ENCODE measurements around the gene PHACTR3. TPM values are rescaled to one million over a fixed set of nuclear protein-coding genes. Genes with fewer than 3 reads are reported as not detected.

Gene PHACTR3
- total RNA-seq, 1 donor from 2014 or later, result 0.06 TPM

DNA sequence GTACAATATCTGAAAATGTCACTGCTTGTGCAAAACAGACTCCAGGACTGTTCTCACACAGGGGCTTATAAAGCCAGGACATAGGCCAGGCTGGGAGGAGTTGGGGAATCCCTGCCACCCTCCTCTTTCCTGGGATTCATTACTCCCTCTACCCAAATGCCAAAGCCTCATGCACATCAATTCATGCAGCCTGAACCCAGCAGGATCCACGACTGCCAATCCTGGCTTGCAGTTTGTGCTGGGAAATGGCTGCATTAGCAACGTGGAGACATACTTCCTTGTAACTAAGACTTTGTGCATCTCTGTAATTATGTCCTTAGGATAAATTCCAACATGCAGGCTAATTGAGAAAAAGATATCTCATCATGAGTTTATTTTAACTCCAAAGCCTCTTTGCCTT lies 185.3 kb downstream of the PHACTR3 start:
- TF ChIP-seq, protein P1, sequence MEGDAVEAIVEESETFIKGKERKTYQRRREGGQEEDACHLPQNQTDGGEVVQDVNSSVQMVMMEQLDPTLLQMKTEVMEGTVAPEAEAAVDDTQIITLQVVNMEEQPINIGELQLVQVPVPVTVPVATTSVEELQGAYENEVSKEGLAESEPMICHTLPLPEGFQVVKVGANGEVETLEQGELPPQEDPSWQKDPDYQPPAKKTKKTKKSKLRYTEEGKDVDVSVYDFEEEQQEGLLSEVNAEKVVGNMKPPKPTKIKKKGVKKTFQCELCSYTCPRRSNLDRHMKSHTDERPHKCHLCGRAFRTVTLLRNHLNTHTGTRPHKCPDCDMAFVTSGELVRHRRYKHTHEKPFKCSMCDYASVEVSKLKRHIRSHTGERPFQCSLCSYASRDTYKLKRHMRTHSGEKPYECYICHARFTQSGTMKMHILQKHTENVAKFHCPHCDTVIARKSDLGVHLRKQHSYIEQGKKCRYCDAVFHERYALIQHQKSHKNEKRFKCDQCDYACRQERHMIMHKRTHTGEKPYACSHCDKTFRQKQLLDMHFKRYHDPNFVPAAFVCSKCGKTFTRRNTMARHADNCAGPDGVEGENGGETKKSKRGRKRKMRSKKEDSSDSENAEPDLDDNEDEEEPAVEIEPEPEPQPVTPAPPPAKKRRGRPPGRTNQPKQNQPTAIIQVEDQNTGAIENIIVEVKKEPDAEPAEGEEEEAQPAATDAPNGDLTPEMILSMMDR (conservative IDR thresholded peaks at IDR 0.05; ENCODE audit: low read depth, low read length), result no peak
- DNase-seq (ENCODE audit: low read depth), result no peak
- no peak overlapping the region for H3K4me3 ChIP-seq (ENCODE audit: low read depth, low read length)

DNA sequence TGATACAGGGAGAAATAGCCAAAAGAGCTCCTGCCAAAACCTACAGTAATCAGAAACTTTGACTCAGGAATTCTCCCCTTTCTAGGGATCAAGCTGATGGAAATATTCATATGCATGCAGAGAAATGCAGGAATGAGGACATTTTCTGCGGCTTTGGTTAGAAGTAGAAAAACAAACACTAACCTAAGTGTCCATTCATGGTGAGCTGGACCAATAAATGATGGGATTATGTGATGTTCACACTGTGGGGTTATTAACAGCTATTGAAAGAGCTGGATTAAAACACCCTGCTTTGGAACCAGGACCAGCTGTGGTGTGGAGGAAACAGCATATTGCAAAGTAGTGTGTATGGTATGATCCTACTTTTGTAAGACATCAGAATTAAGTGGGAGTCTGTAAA lies 186.0 kb downstream of the PHACTR3 start:
- TF ChIP-seq, protein P1 (conservative IDR thresholded peaks at IDR 0.05; ENCODE audit: low read depth, low read length), result no peak
- no peak overlapping the region for H3K4me3 ChIP-seq (ENCODE audit: low read depth, low read length)
- no peak for DNase-seq (ENCODE audit: low read depth)

DNA sequence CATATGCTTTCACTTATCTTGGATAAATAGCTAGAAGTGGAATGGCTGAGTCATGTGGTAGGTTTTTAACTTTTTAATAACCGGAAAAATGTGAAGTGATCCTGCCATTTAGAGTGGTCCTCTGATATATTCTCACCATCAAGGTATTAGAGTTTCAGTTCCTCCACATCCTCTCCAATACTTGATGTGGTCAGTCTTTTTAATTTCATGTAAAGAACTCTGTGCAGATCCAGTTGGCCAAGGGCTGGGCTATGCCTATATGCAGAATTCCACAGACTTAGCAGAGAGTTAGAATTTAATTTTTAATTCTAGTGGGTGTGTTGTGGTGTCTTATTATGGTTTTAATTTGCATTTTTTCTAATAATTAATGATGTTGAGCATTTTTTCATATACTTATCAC lies 188.0 kb downstream of the PHACTR3 start:
- no peak for DNase-seq (ENCODE audit: low read depth)
- TF ChIP-seq, protein P1 (conservative IDR thresholded peaks at IDR 0.05; ENCODE audit: low read depth, low read length), result no peak
- no peak overlapping the region for H3K4me3 ChIP-seq (ENCODE audit: low read depth, low read length)

DNA sequence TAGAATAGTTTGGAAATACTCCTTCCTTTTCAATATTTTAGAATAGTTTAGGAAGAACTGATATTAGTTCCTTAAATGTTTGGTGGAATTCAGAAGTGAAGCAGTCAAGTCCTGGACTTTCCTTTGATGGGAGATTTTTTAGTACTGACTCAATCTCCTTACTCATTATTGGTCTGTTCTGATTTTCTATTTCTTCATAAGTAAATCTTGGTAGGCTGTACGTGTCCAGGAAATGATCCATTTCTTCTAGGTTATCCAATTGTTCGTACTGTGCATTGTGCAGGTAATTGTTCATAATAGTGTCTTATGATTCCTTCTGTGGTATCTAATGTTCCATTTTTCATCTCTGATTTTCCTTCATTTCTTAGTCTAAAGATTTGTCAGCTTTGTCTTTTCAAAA lies 190.2 kb downstream of the PHACTR3 start:
- DNase-seq (ENCODE audit: low read depth), result no peak
- TF ChIP-seq, protein P1 (conservative IDR thresholded peaks at IDR 0.05; ENCODE audit: low read depth, low read length), result no peak
- no peak overlapping the region for H3K4me3 ChIP-seq (ENCODE audit: low read depth, low read length)

DNA sequence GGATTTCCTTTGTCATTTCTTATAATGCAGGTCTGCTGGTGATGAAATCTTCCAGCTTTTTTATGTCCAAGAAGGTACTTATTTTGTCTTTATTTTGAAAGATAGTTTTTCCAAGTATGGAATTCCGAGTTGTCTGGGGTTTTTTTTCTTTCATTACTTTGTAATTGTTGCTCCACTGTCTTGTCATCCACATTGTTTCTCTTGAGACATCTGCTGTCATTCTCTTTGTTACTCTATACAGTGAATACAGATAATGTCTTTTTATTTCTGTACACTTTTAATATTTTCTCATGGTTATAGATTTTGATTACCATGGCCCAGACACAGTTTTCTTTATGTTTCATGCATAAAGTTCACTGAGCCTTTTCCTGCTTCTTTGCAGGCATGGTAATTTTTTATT lies 196.0 kb downstream of the PHACTR3 start:
- H3K4me3 ChIP-seq (ENCODE audit: low read depth, low read length), result no peak overlapping the region
- TF ChIP-seq, protein P1 (conservative IDR thresholded peaks at IDR 0.05; ENCODE audit: low read depth, low read length), result no peak

DNA sequence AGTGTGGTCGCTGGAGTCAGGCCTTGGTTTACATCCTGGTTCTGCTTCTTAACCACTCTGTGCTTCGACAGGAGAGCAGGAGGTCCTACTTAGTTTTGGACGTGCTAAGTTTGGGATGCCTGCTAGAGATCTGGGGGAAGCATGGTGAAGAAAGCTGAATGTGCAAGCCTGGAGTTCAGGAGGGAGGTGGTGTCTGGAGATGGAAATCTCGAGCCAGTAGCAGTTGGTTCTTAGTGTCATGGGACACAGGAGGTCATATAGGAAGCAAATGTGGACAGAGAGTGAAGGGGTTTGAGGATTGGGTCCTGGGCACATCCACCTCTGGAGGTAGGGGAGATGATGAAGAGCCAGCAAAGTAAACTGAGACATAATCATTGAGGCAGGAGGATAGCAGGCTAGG lies 197.7 kb downstream of the PHACTR3 start:
- TF ChIP-seq, protein P1 (conservative IDR thresholded peaks at IDR 0.05; ENCODE audit: low read depth, low read length), result no peak
- no peak overlapping the region for H3K4me3 ChIP-seq (ENCODE audit: low read depth, low read length)
- no peak for DNase-seq (ENCODE audit: low read depth)

More for the DNA sequence above, 196.0 kb downstream of the PHACTR3 start:
- no peak for DNase-seq (ENCODE audit: low read depth)

DNA sequence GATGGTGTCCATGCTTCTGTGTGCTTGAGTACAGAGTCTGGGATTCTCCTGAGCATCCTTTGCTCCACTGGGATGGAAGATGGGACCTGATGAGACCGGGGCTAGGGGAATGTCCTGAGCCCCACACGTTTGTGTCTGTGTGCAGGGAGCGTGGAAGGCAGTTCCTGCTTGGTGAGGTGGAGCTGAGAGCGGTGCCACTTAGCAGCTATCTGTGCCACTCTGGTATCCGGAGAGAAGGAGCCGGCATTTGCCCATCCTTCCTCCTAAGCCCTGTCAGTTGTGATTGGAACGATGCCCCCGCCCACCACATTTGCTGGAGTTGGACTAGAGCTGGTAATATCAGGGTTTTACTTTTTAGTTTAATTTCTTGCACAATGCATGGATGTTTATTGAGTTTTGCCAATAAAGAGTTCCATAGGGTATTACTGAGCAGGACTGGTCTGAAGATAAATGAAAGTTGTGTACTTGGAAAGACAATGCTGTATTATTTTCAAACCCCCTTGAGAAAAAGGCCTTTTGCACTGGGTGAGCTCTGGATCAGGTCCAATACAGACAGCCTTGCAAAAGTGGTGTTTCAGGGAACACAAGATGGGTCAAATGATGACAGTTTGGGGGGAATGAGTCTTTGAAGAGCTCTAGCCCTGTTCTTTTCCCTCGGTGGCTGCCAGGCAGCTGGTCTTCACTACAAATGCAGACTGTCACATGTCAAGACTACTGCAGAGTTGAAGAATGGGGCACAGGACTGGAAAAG lies 198.3 kb downstream of the PHACTR3 start:
- TF ChIP-seq, protein P1 (conservative IDR thresholded peaks at IDR 0.05; ENCODE audit: low read depth, low read length), result no peak
- no peak for DNase-seq (ENCODE audit: low read depth)
- H3K4me3 ChIP-seq (ENCODE audit: low read depth, low read length), result no peak overlapping the region
